ENCODE results near the gene FAM221A. TPM values are rescaled to one million over a fixed set of nuclear protein-coding genes. Genes with fewer than 3 reads are reported as not detected.

Gene FAM221A
- 4.2 and 8.6 TPM in 2 replicates for total RNA-seq

GRCh38 chr7:23679898-23680413 is at the start of gene FAM221A:
TSS of gene FAM221A (plus strand) at chr7:23680199. CDS start at chr7:23680219, 20 bp downstream.

GRCh38 chr7:23710000-23710399 is 30.0 kb downstream of the FAM221A start, which contains the start of gene STK31:
TSS of gene STK31 (plus strand) at chr7:23710219. CDS start at chr7:23710286, 67 bp downstream.

Other genes with a start within 250 kb of the FAM221A start
- 13.1 and 15.0 TPM in 2 replicates for gene IGF2BP3, start 209.7 kb upstream of the FAM221A start, total RNA-seq
- 25.3 and 48.8 TPM in 2 replicates for gene TRA2A, start 148.2 kb upstream of the FAM221A start, total RNA-seq
- gene CCDC126, start 82.8 kb upstream of the FAM221A start, total RNA-seq, result 11.3 and 14.1 TPM in 2 replicates
- 0.13 TPM in 1 of 2 replicates, not detected in the other for gene STK31, start 30.0 kb downstream of the FAM221A start, total RNA-seq

Data from bladder microvascular endothelial cell (primary cell).